HG03135 (cell line): ENCODE results near the gene RAB30.
A peak's percentile ranks its signal among the peaks of the same experiment; 100 is the strongest.

Experiments
- ATAC-seq: cut with Tn5 transposase; IDR thresholded peaks from one replicate; pipeline ENCODE4 v1.9.1; 2021; ENCODE audit warnings: mild to moderate bottlenecking, moderate library complexity; ENCODE audit not compliant: unreplicated experiment

Gene RAB30, protein sequence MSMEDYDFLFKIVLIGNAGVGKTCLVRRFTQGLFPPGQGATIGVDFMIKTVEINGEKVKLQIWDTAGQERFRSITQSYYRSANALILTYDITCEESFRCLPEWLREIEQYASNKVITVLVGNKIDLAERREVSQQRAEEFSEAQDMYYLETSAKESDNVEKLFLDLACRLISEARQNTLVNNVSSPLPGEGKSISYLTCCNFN

GRCh38 chr11:83071567-83072349 lies at the start of gene RAB30:
RAB30 (minus strand) TSS chr11:83071897; CDS start chr11:82997316, 74,581 bp downstream.
- peak; percentile 95 for ATAC-seq

- no peak for ATAC-seq
Observed at GRCh38 chr11:83120327-83120726, 48.6 kb upstream of the RAB30 start.

DNA sequence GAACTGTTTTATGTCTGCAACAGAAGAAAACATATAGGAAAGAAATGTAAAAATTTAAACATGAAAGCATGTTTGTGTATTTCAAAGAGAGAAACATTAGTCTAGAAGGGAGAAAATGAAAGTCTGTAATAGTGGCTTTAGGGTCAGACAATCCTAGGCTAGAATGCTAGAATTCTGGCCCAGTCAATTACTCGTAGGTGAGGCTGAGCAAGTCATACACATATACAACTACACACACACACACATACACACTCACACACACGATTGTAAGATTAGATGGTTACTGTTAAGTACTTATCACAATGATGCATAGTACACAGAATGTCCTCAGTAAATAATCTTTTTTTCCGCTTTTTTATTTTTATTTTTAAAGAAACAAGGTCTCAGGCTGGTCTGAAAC lies 47.5 kb upstream of the RAB30 start:
- ATAC-seq = no peak

GRCh38 chr11:83118814-83119213 lies 47.1 kb upstream of the RAB30 start:
- no peak for ATAC-seq

DNA sequence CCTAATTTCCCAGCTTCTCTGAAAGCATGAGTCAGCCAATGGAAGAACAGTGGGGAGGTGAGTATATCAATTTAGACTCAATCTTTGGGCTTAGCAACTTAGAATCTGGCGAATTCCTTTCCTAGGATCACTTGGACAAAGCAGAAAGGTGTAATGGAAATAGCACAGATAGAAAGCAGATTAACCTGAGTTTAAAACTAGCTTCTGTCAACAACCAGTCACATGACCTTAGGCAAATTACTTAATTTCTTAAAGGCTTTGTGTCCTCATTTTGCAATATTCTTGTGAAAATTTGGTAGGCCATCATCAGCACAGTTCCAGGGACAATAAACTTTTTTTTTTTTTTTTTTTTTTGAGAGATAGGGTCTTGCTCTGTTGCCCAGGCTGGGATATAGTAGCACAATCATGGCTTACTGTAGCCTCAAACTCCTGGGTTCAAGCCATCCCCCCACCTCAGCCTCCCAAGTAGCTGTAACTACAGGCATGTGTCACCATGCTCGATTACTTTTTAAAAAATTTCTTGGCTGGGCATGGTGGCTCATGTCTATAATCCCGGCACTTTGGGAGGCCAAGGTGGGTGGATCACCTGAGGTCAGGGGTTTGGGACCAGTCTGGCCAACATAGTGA lies 44.4 kb upstream of the RAB30 start:
- no peak for ATAC-seq

DNA sequence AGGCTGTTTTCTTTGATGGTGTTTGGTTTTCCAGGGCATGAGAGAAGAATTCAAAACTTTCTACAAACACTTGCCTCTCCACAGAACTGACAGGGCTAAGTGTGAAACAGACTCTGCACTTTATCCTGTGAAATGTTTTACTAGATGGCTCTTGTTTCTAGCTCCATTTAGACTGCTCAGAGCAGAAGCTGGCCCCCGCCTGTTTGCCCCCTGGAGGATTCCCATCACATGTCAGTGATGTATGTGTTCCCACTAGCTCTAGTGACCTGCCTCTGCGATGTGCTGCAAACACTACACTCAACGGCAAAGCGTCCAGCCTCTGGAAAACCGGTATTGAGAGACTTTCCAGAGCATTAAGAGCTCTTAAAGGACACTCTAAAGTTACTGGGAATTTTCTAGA lies 43.9 kb upstream of the RAB30 start:
- no peak for ATAC-seq

GRCh38 chr11:83115026-83115425 lies 43.3 kb upstream of the RAB30 start:
- no peak for ATAC-seq

- ATAC-seq = no peak
Observed at GRCh38 chr11:83112886-83113285, 41.2 kb upstream of the RAB30 start.

GRCh38 chr11:83105168-83105567 lies 33.5 kb upstream of the RAB30 start:
- ATAC-seq = no peak

- no peak for ATAC-seq
Observed at GRCh38 chr11:83102834-83103233, 31.1 kb upstream of the RAB30 start.

DNA sequence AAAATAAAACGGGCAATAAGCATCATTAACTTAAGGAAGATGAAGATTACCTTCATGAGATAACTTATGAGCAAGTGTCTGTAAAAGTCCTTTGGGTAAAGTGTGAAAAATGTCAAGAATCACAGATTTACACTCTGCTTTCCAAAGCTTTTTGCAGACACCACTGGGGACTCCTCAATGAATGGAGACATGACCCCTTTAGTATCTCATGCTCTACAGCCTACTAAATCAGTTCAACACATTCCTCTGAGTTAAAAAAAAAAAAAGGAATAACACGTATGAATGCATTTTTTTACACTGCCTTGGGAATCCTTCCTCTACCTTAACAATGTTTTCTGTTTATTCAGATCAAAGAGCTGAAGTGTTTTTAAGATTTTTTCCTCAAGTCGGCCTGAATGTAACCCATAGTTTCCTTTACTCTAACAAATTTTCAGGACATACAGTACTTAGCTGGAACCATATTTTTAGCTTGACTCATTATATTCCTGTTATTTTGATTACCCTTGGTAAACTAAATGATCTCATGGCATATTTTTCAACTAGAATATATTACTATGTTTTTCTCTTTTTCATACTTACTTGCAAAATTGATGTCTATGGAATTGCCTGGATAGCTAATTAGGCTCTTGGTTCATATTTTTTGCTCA lies 25.9 kb upstream of the RAB30 start:
- no peak for ATAC-seq

DNA sequence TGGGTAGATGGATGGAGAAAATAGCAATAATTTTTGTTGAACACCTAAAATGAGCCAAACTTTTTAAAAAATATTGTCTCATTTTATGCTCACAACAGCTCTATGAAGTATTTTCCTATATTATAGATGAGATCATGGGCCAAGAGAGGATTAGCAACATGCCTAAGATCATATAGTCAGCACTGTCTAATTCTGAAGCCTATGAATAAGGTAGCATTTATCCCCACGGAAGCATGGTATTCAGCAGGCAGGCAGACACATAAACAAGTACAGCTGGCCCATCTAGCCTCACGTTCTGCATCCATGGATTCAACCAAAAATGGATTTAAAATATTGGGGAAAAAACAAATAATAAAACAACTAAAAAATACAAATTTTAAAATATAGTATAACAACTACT lies 21.9 kb upstream of the RAB30 start:
- ATAC-seq = no peak

GRCh38 chr11:83092488-83093384 lies 21.0 kb upstream of the RAB30 start:
- no peak for ATAC-seq

DNA sequence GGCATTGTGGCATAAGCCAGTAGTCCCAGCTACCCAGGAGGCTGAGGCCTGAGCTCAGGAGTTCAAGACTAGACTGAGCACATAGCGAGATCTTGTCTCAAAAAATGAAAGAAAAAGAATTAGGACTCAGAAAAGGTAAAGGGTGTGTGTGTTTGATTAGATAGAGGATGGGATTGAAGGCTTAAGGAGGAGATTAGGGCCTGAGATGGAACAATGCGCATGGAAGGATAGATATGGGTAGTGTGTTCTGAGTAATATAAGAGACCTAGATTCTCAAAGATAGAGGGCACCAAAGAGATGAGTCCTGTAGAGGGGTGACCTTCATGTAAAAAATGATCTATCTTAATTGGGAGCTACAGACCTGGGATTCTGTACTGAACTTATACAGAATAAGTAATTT lies 17.3 kb upstream of the RAB30 start:
- ATAC-seq = no peak

GRCh38 chr11:83087035-83087434 lies 15.3 kb upstream of the RAB30 start:
- no peak for ATAC-seq

GRCh38 chr11:83079820-83080219 lies 8.1 kb upstream of the RAB30 start:
- ATAC-seq = no peak

DNA sequence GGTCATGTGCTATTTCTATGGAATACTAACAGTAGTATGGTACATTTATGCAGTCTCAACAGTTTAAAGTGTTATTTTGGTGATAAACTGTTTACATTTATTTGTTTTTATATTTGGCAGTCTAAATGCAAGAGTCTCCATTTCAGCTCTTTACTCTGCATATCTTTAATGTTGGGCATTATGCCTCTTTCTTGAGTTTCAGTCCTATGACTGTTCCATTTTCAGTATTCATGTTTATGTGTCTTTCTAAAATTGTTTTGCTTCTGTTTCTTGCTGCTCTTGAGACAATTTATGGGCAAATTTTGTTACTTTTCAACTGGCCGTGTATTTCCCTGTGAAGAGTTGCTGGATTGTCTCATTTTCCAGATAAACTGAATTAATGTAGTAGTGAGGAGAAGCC lies 6.6 kb upstream of the RAB30 start:
- ATAC-seq = no peak

GRCh38 chr11:83073884-83074283 lies 2.2 kb upstream of the RAB30 start:
- no peak for ATAC-seq

- no peak for ATAC-seq
Observed at GRCh38 chr11:83073258-83073657, 1.6 kb upstream of the RAB30 start.

DNA sequence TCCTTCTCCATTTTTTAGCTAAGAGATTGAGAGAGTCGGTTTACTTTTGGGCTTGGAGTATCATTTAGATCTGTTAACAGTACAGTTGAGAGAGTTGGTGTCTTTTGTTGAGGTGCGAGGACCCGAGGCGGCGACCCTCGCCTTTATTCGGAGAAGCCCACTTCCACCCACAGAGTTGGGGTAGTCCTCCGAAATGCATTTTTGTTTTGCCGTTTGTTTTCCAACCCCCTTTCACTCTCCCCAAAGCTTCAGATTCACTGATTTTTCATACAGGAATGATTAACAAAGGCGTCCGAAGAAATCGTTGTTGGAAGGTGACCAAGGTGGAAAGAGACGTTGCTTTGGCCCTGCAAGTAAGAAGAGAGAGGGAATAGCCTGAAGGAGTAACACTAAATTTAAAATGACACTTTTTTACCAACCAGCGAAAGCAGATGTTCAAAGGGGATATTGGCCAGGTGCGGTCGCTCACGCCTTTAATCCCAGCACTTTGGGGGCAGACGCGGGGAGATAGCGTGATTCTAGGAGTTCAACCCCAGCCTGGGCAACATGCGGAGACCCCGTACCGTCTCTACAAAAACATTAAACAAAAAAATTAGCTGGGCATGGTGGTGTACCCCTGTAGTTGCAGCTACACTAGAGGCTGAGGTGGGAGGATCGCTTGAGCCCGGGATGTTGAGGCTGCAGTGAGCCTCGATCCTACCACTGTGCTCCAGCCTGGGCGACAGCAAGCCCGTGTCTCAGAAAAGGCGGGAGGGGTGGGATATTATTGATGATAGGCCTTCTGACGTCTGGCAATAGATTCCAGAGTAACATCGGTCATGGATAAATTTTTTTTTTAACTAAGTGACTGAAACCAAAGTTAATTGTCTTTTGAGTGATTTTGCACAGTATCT lies 899 bp upstream of the RAB30 start:
- no peak for ATAC-seq
